Activated CD4-positive, alpha-beta T cell treated with anti-CD3 and anti-CD28 coated beads for 1 hour (primary cell): Measurements from ENCODE around the gene KCNG2.

Experiments used
- DNase-seq: peaks from one replicate; pipeline ENCODE4 v3.0.0-alpha.2; 2020

Gene KCNG2

DNA sequence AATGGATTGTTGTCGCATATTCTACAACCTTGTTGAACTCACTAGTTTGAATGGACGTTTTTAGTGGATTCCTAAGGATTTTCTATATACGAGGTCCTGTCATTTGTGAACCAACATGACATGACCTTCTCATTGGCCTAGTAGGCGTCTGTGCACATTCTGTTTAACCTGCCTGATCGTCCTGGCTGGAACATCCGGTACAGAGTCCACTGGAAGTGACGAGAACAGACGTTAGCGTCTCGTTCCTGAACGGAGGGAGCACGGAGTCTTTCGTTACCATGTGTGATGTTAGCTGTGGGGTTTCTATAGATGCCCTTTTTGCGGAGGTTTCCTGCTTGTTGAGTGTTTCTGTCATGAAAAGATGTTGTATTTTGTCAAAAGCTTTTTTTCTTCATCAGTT is 91.8 kb downstream of the KCNG2 start:
- DNase-seq, result no peak

DNA sequence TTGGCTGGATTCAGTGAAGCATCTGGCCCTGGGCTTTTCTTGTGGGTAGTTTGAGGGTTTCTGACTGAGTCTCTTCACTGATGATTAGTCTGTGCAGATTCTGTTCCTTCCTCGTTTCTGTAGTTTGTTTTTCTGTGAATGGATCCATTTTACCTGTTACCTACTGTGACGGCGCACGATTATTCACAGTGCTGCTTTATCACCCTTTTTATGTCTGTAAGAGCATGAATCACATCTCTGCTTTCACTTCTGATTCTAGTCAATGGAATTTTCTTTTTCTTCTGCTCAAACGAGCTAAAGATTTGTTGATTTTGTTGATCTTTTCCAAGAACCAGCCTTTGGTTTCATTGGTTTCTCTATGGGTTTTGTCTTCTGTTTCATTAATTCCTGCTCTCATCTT is 92.9 kb downstream of the KCNG2 start:
- no peak for DNase-seq

DNA sequence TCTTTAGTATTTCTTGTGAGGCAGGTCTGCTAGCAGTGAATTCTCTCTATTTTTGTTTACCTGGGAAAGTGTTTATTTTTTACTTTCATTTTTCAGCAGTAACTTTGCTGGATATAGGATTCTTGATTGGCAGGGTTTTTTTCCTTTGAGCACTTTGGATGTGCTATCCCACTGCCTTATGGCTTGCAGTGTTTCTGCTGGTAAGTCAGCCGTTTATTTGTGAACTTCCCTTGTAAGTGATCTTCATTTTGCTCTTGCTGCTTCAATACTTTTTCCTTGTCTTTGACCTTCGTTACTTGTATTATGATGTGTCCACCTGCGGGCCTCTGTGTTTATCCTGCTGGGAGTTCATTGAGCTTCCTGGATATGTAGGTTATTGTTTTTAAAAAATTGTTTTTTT is 99.0 kb downstream of the KCNG2 start:
- no peak for DNase-seq

DNA sequence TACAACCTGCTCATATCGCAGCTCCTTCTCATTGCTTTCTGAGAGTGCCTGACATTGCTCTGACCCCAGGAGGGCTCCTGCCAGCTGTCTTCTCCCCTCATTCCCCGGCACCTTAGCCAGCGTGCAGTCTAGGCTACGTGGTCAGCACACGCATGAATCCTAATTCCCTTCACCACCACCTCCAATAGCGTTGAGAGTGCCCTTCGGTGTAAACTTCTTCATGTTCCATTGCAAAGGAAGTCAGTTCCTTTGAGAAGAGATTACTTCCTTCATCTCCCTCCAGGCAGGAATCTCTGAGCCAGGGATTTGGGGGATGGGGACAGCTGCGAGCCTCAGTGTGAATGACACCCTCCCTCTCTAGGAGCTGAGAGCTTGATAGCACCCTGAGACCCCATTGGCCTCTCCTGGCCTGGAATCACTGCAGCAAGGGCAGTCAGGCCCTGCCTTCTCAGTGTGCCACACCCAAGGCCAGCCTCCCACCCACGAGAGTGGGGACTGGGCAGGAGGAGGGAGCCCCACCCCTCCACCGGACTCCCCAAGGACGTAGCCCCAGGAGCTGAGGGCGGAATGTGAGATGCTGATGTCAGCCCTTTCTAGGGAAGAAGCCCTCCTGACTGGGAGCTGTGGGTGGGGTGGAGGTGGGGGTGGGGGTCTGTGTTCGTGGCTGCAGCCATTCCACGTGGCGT is 100.3 kb downstream of the KCNG2 start:
- peak; percentile 5 for DNase-seq

DNA sequence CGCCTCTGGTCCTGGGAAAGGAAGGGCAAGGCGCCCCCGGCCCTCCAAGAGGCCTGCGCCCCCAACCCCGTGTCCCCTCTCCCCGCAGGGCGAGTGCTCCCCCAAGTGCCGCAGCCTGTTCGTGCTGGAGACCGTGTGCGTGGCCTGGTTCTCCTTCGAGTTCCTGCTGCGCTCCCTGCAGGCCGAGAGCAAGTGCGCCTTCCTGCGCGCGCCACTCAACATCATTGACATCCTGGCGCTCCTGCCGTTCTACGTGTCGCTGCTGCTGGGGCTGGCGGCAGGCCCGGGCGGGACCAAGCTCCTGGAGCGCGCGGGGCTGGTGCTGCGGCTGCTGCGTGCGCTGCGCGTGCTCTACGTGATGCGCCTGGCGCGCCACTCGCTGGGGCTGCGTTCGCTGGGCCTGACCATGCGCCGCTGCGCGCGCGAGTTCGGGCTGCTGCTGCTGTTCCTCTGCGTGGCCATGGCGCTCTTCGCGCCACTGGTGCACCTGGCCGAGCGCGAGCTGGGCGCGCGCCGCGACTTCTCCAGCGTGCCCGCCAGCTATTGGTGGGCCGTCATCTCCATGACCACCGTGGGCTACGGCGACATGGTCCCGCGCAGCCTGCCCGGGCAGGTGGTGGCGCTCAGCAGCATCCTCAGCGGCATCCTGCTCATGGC is 101.3 kb downstream of the KCNG2 start:
- DNase-seq, result peak; percentile 5

DNA sequence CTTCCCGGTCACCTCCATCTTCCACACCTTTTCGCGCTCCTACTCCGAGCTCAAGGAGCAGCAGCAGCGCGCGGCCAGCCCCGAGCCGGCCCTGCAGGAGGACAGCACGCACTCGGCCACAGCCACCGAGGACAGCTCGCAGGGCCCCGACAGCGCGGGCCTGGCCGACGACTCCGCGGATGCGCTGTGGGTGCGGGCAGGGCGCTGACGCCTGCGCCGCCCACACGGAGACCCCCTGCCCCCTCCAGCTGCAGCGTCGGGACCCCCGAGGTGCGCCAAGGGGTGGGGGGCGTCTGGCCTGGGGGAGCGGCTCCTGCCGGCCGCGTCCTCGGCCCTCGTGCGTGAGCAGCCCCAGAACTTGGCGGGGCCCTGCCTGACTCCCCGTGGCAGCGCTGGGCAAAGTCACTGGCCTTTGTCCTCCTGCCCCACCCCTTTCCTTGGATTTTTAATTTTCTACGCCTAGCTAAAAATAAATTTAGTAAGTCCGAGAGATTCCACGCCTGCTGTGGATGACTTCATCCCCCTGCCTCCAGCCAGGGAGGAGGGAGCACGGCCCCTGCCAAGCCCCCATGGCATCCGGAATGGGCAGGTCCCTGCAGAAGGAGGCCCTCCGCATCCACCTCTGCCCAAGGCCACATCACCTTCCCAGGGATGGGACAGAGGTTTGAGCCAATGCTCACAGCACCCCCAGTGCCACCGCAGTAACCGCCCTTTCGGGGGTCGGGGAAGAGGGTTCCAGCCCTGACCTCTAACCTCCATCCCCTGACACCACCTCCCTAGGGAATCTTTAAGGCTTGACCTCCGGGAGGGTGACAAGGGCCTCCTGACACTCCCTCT is 102.1 kb downstream of the KCNG2 start:
- DNase-seq, result peak; percentile 3

DNA sequence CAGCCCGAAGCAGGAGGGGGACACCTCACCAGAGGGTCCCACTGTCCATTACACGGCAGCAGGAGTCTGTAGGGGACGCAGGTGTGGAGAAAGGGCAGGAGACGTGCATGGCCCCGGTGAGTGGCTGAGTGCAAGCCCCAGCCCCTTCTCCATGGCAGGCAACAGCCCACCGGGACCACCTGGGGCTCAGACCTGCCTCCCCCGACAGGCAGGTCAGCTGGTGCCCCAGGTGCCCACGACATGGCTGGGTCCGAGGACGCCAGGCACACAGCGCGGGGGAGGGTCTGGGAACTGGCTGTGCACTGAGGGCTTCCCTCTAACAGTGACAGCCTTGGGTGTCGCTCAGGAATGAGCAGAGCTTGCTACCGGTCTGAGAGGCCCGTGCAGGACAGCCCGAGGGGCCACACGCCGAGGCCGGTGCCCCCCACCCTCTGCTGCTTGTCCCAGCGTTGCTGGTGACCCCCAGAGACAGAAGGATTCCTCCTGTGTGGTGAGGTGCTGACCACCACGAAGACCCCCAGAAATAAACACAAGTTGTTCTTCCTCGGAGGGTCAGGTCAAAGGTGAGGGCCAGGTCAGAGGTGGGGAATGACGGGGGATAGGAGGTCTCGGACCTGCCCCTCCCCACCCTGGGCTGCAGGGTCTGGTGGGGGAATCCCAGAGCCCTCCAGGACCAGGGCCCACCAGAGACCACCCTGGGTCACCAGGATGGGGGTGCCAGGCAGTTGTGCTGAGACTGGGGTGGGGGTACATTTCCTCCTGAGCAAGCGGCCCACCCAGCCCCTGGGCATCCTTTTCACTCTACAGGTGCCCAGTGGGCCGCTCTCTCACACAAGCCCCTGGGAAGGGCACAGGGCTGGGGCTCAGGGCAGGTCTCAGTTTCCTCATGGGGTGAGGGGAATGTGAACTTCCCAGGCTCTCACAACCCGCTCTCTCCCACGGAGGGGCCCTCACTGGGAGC is 103.2 kb downstream of the KCNG2 start:
- peak; percentile 2 for DNase-seq

DNA sequence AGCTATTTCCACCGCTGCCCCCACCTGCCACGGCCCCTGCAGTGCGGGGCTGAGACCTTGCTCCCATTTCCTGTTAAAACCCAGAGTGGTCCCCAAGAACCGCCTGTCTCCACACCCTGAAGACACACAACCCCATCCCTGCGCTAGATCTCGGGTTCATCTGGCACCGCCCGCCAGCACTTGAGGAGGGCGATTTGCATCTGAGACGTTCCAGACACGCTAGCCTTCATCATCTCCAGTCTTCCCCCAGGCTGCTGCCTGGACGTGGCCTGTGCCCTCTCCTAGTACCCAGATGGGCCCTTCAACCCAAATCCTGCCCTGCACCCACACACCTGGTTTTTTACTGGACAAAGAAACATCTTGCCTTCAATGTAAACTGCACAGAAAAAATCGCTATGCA is 103.9 kb downstream of the KCNG2 start:
- DNase-seq, result no peak

DNA sequence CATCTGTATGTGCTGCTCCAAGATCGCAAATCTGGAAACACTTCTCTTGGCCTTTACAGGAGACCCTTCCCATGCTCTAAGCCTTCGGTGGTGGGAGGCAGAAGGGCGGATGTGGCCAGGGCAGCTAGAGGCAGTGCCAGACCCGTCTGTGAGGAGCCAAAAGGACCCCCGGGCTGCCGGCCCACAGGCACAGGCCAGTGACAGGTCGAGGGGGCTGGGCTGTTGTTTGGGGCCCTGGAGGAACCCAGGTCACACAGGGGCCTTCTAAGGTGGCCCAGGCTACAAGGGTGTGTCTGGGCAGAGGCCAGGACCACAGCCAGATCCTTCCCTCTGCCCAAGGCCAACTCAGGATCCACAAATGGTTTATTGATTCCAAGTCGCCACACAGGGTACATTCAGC is 104.3 kb downstream of the KCNG2 start:
- DNase-seq, result no peak

DNA sequence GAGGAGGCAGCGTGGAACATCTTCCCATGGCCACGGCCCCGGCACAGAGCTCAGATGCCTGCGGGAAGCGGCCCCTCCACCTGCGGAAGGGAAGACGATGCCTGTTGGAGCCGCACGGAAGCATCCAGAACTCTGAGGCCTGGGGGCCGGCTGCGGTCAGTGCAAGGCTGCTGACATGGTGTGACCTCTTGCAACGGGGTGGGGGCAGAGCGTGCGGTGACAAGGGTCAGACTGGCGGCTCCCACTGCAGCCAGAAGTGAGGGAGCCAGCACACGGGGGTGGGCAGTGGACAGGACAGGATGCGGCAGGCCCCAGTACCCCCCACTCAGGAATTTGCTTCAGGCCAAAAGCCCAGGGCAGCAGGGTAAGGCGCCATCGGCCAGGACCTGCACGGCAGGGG is 104.9 kb downstream of the KCNG2 start:
- peak; percentile 3 for DNase-seq

DNA sequence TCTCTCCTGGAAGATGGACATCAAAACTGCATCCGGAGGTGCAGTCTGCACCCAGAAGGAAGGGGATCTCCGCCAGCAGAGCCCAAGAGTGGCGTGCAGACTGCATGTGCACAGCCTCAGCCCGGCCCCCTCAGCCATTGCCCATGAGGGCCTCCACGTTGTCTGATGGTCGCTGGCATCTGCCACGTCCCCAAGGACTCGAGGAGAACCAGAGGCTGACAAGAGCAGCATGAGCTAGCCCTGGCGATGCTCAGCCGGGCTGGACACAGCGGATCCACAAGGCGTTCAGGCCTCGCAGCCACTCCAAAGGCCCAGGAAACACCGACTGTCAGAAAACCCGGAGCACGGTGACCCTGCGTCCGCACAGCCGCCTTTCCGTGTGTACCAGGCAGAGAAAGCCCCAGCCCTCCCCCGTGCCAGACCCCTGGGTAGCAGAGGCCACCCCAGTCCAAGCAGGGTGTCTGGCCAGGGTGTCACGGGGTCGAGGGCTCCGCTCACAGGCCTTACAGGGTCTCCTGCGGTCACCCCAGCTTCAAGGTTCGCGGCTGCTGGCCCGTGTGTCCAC is 105.4 kb downstream of the KCNG2 start:
- DNase-seq, result peak; percentile 5

DNA sequence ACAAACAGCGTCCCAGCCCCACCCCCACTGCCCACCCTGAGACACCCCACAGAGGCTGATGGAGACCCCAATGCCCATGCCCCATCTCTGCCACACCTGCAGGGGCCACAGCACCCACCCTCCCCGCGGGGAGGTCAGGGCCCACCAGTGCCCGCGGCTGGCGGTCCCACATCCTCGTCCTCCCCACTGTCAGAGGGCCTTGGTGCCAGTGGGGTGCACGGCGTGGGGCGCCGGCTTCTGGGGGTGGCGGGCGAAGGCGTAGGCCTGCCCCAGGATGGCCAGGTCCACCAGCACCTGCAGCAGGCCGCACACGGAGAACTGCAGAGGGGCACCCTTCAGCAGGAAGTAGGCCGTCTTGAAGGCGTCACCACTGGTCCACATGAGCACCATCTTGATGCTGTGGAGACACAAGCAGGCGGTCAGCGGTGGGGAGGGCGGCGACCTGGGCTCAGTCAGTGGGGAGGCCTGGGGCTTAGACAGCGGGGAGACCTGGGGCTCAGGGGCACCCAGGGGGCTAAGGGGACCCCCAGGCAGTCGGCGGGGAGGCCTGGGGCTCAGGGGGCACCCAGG is 106.1 kb downstream of the KCNG2 start:
- peak; percentile 5 for DNase-seq

DNA sequence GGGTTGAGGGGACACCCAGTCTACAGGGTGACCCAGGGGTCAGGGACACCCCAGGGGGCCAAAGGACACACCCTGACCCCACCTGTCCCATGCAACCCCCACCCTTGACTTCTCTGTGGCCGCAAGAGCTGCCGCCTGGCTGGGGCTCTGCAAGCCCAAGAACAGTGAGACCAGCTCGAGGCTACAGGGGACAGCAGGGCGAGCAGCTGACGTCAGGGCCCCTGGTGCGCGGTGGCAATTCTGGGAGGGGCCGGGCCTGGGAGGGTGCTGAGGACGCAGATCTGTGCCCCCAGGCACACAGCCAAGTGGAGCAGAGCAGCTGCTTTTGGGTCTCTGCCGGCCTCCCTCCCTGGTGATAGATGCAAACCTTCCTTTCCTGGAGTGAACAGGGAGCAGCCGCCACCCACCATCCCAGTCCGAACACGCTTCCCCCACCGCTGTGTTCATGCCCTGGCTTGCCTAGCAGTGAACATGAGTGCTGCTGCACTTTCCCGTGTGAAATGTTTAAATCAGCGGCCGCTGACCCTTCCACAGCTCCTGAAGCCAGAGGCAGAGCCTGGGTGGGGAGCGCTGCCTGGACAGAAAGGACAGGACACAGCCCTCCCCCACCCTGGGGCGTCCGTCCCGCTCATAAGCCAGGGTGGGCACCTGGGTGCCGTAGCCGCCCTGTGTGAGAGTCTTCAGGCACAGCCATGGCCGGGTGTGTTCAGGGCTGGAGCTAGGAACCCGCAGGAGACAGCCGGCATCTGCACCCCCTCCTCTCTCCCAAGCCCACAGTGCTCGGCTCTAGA is 106.8 kb downstream of the KCNG2 start:
- peak; percentile 4 for DNase-seq

DNA sequence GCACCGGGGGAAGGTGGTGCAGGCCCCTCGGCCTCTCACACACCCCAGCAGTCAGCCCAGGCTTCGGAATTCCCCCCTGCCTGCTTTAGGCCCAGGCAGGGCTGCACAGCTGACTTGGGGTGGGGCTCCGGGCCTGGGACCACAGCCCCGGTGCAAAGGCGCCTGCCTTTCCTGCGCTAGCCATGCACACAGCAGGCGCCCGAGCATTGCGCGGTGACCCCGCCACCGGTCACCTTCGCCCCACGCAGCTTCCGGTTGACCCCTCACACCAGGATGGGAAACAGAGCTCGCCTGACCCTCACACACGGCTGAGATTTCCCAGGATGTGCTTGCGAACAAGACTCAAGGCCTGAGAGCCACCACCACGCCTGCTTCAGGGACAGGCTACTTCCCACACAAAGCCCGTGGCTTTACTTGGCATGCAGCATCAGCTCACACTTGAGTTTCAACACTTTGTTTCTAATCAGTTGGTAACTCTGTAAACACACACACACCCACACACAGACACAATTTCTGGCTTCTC is 107.7 kb downstream of the KCNG2 start:
- peak; percentile 6 for DNase-seq

DNA sequence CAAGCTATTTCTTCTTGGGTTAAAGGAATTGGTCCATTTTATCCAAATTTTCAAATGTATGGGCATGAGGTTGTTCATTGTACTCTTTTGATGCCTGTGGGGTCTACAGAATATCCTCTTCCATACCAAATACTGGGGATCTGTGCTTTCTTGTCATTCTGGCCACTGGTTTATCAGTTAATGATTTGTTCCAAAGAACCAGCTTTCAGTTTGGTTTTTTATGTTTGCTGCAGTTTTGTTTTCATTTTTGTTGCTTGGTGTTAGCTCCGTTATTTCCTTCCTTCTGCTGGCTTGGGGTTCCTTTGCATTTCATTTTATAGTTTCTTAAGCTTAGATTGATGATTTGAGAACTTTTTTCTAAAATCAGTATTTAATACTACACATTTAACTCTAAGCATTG is 108.3 kb downstream of the KCNG2 start:
- DNase-seq, result no peak

DNA sequence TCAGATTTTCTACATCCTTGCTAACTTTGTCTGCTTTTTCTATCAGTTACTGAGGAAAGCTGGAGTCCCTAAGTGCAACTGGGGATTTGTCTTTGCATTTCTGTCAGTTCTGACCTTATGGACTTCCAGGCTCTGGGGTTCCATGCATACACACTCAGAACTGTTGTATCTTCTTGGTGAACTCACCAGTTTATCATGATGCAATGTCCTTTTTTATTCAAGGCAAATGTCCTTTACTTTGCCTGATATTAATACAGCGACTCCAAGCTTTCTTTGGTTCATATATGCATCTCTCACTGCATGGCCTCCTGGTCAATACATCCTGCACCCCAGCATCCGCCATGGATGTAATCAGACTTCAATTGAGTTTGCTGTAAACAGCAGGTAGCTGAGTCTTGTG is 109.0 kb downstream of the KCNG2 start:
- DNase-seq, result no peak

DNA sequence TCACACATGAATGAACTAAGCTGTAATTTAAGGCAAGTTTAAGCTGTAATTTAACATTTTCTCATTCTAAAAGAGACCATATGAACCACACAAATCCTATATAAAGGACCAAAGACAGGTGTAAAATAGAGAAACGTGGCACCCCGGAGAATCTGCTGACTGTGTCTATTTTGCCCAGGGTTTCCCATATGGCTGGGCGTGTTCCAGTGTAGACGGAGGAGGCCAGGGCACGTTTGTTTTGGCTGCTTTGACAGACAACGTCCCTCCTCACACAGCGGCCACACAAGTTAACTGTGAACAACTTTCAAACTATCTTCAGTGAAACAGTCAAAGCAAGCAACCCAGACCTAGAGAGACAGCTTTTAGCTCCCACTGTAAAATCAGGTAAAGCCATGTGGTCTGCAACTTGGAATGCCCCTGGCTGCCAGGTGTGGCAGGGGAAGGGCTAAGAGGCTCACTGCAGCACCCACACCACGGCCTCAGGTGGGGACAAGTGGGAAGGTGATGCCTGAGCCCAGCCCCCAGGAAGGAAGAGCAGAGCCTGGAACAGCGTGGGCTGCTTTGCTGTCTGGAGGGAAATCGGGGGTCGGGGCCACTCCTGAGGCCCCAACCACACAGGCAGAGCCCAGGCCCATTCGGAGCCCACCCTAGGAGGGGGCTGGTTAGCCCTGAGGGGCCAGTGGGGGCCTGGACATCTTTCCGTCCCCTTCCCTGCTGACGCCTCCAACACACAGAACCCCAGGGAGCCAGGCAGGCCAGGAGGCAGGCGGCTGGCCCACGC is 113.0 kb downstream of the KCNG2 start:
- DNase-seq, result no peak

DNA sequence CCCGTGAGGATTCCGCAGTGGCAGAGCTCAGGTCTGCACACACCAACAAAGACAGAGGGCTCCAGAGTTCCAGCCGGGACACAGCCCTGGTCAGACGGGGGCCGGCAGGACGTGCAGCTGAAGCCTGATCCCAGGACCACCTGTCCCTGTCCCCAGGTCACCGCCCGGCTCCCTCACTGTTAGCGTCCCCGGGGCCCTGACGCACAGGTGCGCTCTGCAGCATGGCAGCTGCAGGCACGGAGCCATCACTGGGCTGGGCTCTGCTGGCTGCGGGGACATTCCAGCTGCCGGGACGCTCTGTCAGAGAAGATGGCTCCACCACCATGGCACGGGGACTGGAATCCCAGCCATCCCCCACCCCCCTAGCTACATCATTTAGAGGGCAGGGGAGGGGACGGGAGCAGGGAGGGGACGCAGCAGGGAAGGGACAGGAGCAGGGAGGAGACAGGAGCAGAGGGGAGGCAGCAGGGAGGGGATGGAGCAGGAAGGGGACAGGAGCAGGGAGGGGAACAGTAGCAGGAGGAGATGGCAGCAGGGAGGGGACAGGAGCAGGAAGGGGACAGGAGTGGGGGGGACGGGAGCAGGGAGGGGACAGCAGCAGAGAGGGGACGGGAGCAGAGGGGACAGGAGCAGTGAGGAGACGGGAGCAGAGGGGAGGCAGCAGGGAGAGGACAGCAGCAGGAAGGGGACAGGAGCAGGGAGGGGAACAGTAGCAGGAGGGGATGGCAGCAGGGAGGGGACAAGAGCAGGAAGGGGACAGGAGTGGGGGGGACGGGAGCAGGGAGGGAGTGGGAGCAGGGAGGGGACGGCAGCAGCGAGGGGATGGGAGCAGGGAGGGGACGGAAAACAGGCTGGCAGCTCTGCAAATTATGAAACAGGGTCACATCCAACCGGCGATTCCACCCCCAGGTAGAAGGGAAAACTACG is 113.9 kb downstream of the KCNG2 start:
- DNase-seq, result peak; percentile 3

DNA sequence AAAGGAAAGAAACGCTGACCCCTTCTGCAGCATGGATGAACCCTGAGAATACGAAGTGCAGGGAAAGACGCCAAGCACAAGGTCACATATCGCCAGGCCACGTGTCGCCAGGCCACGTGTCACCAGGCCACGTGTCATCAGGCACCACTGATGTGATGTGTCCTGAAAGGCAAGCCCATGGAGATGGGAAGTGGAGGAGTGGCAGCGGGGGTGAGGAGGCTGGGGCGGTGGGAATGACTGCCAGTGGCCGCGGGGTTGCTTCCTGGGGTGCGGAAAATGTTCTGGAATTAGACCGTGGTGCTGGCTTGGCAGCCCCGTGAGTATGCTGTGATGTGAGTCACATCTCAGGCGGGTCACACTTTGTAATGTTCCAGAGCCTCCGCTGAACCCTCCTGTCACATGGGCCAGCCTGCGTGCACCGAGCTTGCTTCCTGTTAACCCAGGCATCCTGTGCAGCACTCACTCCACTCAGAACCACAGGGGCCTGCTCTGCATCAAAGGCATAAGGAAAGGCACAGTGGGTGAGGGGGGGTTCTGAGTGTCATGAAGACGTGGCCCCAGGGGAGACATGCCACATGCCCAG is 114.8 kb downstream of the KCNG2 start:
- peak; percentile 15 for DNase-seq
